Liver (tissue), 9 donors: ENCODE data around the gene PPP1R36. TPM values are rescaled to one million over a fixed set of nuclear protein-coding genes. Genes with fewer than 3 reads are reported as not detected.

Experiments
- DNase-seq: peaks from one replicate; pipeline ENCODE4 v3.0.0-alpha.2; 2017; ENCODE audit warnings: low spot score
- H3K27ac ChIP-seq, 2 donors: one replicate each; pipeline ENCODE4 v1.7.0; 2013; ENCODE audit warnings: inconsistent platforms in 2 of 2, low read length in 2 of 2, control low read depth in 1 of 2, low read depth in 1 of 2, mild to moderate bottlenecking in 1 of 2
- H3K27me3 ChIP-seq, 4 donors: one replicate each; pipeline versions ENCODE4 v1.6.1 to v1.7.0; 2013; ENCODE audit warnings: low read length in 3 of 4, inconsistent platforms in 1 of 4, mild to moderate bottlenecking in 1 of 4, moderate library complexity in 1 of 4; ENCODE audit not compliant: control insufficient read depth in 4 of 4, insufficient read depth in 4 of 4
- H3K36me3 ChIP-seq, 4 donors: one replicate each; pipeline versions ENCODE4 v1.6.1 to v1.7.0; 2013; ENCODE audit warnings: low read length in 3 of 4, mild to moderate bottlenecking in 3 of 4, low read depth in 1 of 4, moderate library complexity in 1 of 4; ENCODE audit not compliant: control insufficient read depth in 4 of 4, insufficient read depth in 3 of 4
- H3K4me1 ChIP-seq, 4 donors: one replicate each; pipeline versions ENCODE4 v1.6.1 to v1.7.0; 2013; ENCODE audit warnings: low read length in 3 of 4, mild to moderate bottlenecking in 3 of 4, moderate library complexity in 1 of 4; ENCODE audit not compliant: control insufficient read depth in 4 of 4, insufficient read depth in 4 of 4
- H3K4me3 ChIP-seq, 3 donors: one replicate each; pipeline versions ENCODE4 v1.6.1 to v1.7.0; 2013; ENCODE audit warnings: low read length in 3 of 3, control low read depth in 1 of 3, low read depth in 1 of 3, mild to moderate bottlenecking in 1 of 3
- H3K9ac ChIP-seq, 2 donors: one replicate each; pipeline ENCODE4 v1.7.0; 2013; ENCODE audit warnings: low read length in 2 of 2, mild to moderate bottlenecking in 2 of 2, moderate library complexity in 2 of 2, control low read depth in 1 of 2, low read depth in 1 of 2
- H3K9me3 ChIP-seq, 4 donors: one replicate each; pipeline versions ENCODE4 v1.6.1 to v1.7.0; 2013; ENCODE audit warnings: low read length in 3 of 4; ENCODE audit not compliant: control insufficient read depth in 4 of 4
- ATF3 ChIP-seq: IDR thresholded peaks from 2 replicates; pipeline ENCODE4 v1.6.1; 2016; ENCODE audit warnings: antibody characterized with exemption
- EGR1 ChIP-seq, 2 donors: IDR thresholded peaks; 2 replicates each; pipeline ENCODE4 v1.6.1; 2016 to 2018; ENCODE audit warnings: antibody characterized with exemption in 2 of 2, low read depth in 2 of 2
- FOXA2 ChIP-seq: IDR thresholded peaks from 2 replicates; pipeline ENCODE4 v1.6.1; 2016; ENCODE audit warnings: antibody characterized with exemption
- GABPA ChIP-seq, 2 donors: IDR thresholded peaks in 1 of 2; conservative IDR thresholded peaks in 1 of 2; 2 replicates each; pipeline ENCODE4 v1.6.1; 2016; ENCODE audit warnings: antibody characterized with exemption in 2 of 2, mild to moderate bottlenecking in 1 of 2, moderate library complexity in 1 of 2
- HNF4G ChIP-seq: IDR thresholded peaks from 2 replicates; pipeline ENCODE4 v1.6.1; 2016; ENCODE audit warnings: antibody characterized with exemption
- JUND ChIP-seq, 2 donors: IDR thresholded peaks; 2 replicates each; pipeline ENCODE4 v1.6.1; 2016; ENCODE audit warnings: antibody characterized with exemption in 2 of 2
- MAX ChIP-seq: IDR thresholded peaks from 2 replicates; pipeline ENCODE4 v1.6.1; 2016; ENCODE audit warnings: antibody characterized with exemption
- NR2F2 ChIP-seq: IDR thresholded peaks from 2 replicates; pipeline ENCODE4 v1.6.1; 2016; ENCODE audit warnings: antibody characterized with exemption
- RAD21 ChIP-seq, 2 donors: IDR thresholded peaks; 2 replicates each; pipeline ENCODE4 v1.6.1; 2016; ENCODE audit warnings: antibody characterized with exemption in 2 of 2, mild to moderate bottlenecking in 2 of 2
- REST ChIP-seq: IDR thresholded peaks from 2 replicates; pipeline ENCODE4 v1.6.1; 2016; ENCODE audit warnings: antibody characterized with exemption, mild to moderate bottlenecking
- RXRA ChIP-seq, 2 donors: IDR thresholded peaks; 2 replicates each; pipeline ENCODE4 v1.6.1; 2017 to 2018; ENCODE audit warnings: antibody characterized with exemption in 2 of 2, mild to moderate bottlenecking in 1 of 2
- SP1 ChIP-seq: IDR thresholded peaks from 2 replicates; pipeline ENCODE4 v1.6.1; 2018; ENCODE audit warnings: antibody characterized with exemption, mild to moderate bottlenecking
- TAF1 ChIP-seq: conservative IDR thresholded peaks from 2 replicates; pipeline ENCODE4 v1.6.1; 2016; ENCODE audit warnings: antibody characterized with exemption, mild to moderate bottlenecking
- YY1 ChIP-seq: IDR thresholded peaks from 2 replicates; pipeline ENCODE4 v1.6.1; 2016; ENCODE audit warnings: antibody characterized with exemption, mild to moderate bottlenecking
- ZBTB33 ChIP-seq: IDR thresholded peaks from 2 replicates; pipeline ENCODE4 v1.6.1; 2016; ENCODE audit warnings: antibody characterized with exemption
- WGBS: extraction: QIAGEN DNeasy Blood & Tissue Kit; methylation state at CpG from one replicate; pipeline ENCODE4 v1.1.7; 2013; 5-methylcytosine and 5-hydroxymethylcytosine counted together
- polyA plus RNA-seq, 2 donors: library from polyadenylated mRNA; stranded (reverse) in 1 of 2; unstranded in 1 of 2; fragments of 200-250 nt in 1 of 2; fragments of >200 nt in 1 of 2; fragmentation: Nextera tagmentation in 1 of 2; extraction: Ambion mirVana in 1 of 2; gene quantifications; one replicate each; pipeline versions ENCODE4 v1.2.1 to v1.2.3, GENCODE V29; 2013 to 2015
- total RNA-seq, 2 donors: library from RNA; depleted of rRNA; stranded (reverse); fragments of >200 nt; gene quantifications; one replicate each; pipeline ENCODE4 v1.2.3, GENCODE V29; 2014
- donor health status: healthy.
- donor health status: healthy.
- donor health status: healthy.
- donor health status: healthy.
- donor health status: healthy.

PPP1R36 gene
- total and polyA plus RNA-seq, 4 donors = 0.08 to 0.09 (median 0.08) TPM; not detected in 1

GRCh38 chr14:64542836-64543201 is 6.9 kb upstream of the PPP1R36 start (continued):
- TF ChIP-seq REST (no peak), FOXA2 (no peak), TAF1 (no peak), NR2F2 (no peak), YY1 (no peak), RXRA (IDR thresholded peaks at IDR 0.05) (no peak), EGR1 (IDR thresholded peaks at IDR 0.05; ENCODE audit: low read depth in 2 of 2) (no peak), GABPA (IDR thresholded peaks at IDR 0.05 in 1 of 2, conservative IDR thresholded peaks at IDR 0.05 in 1 of 2) (no peak), ATF3 (no peak), RAD21 (IDR thresholded peaks at IDR 0.05) (no peak)

- Histone ChIP-seq H3K27me3 (peaks cover 0 to 4% (median under 1%) of the 10 kb centered on the region in 4 donors), H3K4me1 (peaks cover 0 to 14% (median 3%) of the 10 kb centered on the region in 4 donors), H3K4me3 (no peak overlapping the region), H3K9ac (no peak overlapping the region), H3K27ac (no peak overlapping the region), H3K36me3 (no peaks in the 10 kb centered on the region), H3K9me3 (peaks cover 0 to 11% (median 3%) of the 10 kb centered on the region in 4 donors)
- 75% methylated on average over 5 of the region's 5 CpGs for WGBS
- DNase-seq = no peak
- TF ChIP-seq JUND (IDR thresholded peaks at IDR 0.05) (no peak), REST (no peak), NR2F2 (no peak), TAF1 (no peak), ZBTB33 (no peak), FOXA2 (no peak), SP1 (no peak), HNF4G (no peak), GABPA (IDR thresholded peaks at IDR 0.05 in 1 of 2, conservative IDR thresholded peaks at IDR 0.05 in 1 of 2) (no peak), ATF3 (no peak), EGR1 (IDR thresholded peaks at IDR 0.05; ENCODE audit: low read depth in 2 of 2) (no peak), RXRA (IDR thresholded peaks at IDR 0.05) (no peak), MAX (no peak)
Observed at GRCh38 chr14:64544607-64545312, 5.0 kb upstream of the PPP1R36 start.
